Thyroid gland (tissue), 4 donors: Measurements from ENCODE around the gene IL17C.

ENCODE experiments used
- POLR2A ChIP-seq, 2 donors: fragments of 450-650 bp; IDR thresholded peaks; one replicate each; pipeline ENCODE4 v1.6.1; 2017; ENCODE audit warnings: antibody characterized with exemption in 2 of 2, mild to moderate bottlenecking in 2 of 2, moderate library complexity in 1 of 2
- TF ChIP-seq, protein P1 (sequence below), 6 experiments: fragments of 200-600 bp in 3 of 6; fragments of 450-650 bp in 3 of 6; sonication (generic) in 3 of 6; IDR thresholded peaks; one replicate each; pipeline ENCODE4 v1.5.1; 2016 to 2019; ENCODE audit warnings: antibody characterized with exemption in 6 of 6, mild to moderate bottlenecking in 2 of 6, inconsistent platforms in 1 of 6, moderate library complexity in 1 of 6

- TF ChIP-seq, protein P1, sequence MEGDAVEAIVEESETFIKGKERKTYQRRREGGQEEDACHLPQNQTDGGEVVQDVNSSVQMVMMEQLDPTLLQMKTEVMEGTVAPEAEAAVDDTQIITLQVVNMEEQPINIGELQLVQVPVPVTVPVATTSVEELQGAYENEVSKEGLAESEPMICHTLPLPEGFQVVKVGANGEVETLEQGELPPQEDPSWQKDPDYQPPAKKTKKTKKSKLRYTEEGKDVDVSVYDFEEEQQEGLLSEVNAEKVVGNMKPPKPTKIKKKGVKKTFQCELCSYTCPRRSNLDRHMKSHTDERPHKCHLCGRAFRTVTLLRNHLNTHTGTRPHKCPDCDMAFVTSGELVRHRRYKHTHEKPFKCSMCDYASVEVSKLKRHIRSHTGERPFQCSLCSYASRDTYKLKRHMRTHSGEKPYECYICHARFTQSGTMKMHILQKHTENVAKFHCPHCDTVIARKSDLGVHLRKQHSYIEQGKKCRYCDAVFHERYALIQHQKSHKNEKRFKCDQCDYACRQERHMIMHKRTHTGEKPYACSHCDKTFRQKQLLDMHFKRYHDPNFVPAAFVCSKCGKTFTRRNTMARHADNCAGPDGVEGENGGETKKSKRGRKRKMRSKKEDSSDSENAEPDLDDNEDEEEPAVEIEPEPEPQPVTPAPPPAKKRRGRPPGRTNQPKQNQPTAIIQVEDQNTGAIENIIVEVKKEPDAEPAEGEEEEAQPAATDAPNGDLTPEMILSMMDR (IDR thresholded peaks at IDR 0.05), result no peak
- TF ChIP-seq POLR2A (IDR thresholded peaks at IDR 0.05), result no peak
These were observed 7.9 kb upstream of the IL17C start for GRCh38 chr16:88630433-88630832.
